ENCODE data around the gene CNTNAP2. TPM values are rescaled to one million over a fixed set of nuclear protein-coding genes. Genes with fewer than 3 reads are reported as not detected.

The CNTNAP2 gene
- total and polyA plus RNA-seq, 4 donors: 0.14 to 2.3 (median 1.1) TPM

- H3K4me1 ChIP-seq (ENCODE audit: control insufficient read depth in 4 of 4, insufficient read depth in 4 of 4, low read length in 3 of 4): no peaks in the 10 kb centered on the region
- no peak for DNase-seq (ENCODE audit: low spot score)
- H3K27me3 ChIP-seq (ENCODE audit: control insufficient read depth in 4 of 4, insufficient read depth in 4 of 4, low read length in 3 of 4): no peaks in the 10 kb centered on the region
- no peaks in the 10 kb centered on the region for H3K9me3 ChIP-seq (ENCODE audit: control insufficient read depth in 4 of 4, low read length in 3 of 4)
- H3K4me3 ChIP-seq (ENCODE audit: low read depth in 1 of 3, low read length in 3 of 3): no peak overlapping the region
- H3K9ac ChIP-seq (ENCODE audit: low read depth in 1 of 2, low read length in 2 of 2): no peak overlapping the region
- WGBS: 71% methylated on average over 5 of the region's 5 CpGs
- no peak overlapping the region for H3K27ac ChIP-seq (ENCODE audit: low read depth in 1 of 2, low read length in 2 of 2)
- no peak for TF ChIP-seq HNF4A (conservative IDR thresholded peaks at IDR 0.05)
- no peak for TF ChIP-seq TAF1 (conservative IDR thresholded peaks at IDR 0.05)
- no peak for TF ChIP-seq RXRA (IDR thresholded peaks at IDR 0.05)
- TF ChIP-seq RAD21 (IDR thresholded peaks at IDR 0.05): no peak
- TF ChIP-seq FOXA1 (IDR thresholded peaks at IDR 0.05): no peak
- TF ChIP-seq NR2F2 (IDR thresholded peaks at IDR 0.05): no peak
- no peaks in the 10 kb centered on the region for H3K36me3 ChIP-seq (ENCODE audit: control insufficient read depth in 4 of 4, insufficient read depth in 3 of 4, low read depth in 1 of 4, low read length in 3 of 4)
Measured at GRCh38 chr7:147968046-147968610, 1851.5 kb downstream of the CNTNAP2 start.

GRCh38 chr7:147971606-147972110 lies 1855.1 kb downstream of the CNTNAP2 start:
- no peak for DNase-seq (ENCODE audit: low spot score)
- Histone ChIP-seq H3K27ac (ENCODE audit: low read depth in 1 of 2, low read length in 2 of 2) (no peak overlapping the region), H3K9ac (ENCODE audit: low read depth in 1 of 2, low read length in 2 of 2) (no peak overlapping the region), H3K9me3 (ENCODE audit: control insufficient read depth in 4 of 4, low read length in 3 of 4) (no peaks in the 10 kb centered on the region), H3K4me3 (ENCODE audit: low read depth in 1 of 3, low read length in 3 of 3) (no peak overlapping the region), H3K36me3 (ENCODE audit: control insufficient read depth in 4 of 4, insufficient read depth in 3 of 4, low read depth in 1 of 4, low read length in 3 of 4) (no peaks in the 10 kb centered on the region), H3K27me3 (ENCODE audit: control insufficient read depth in 4 of 4, insufficient read depth in 4 of 4, low read length in 3 of 4) (no peaks in the 10 kb centered on the region), H3K4me1 (ENCODE audit: control insufficient read depth in 4 of 4, insufficient read depth in 4 of 4, low read length in 3 of 4) (no peaks in the 10 kb centered on the region)
- TF ChIP-seq SP1 (IDR thresholded peaks at IDR 0.05): no peak
- TF ChIP-seq, protein P1, sequence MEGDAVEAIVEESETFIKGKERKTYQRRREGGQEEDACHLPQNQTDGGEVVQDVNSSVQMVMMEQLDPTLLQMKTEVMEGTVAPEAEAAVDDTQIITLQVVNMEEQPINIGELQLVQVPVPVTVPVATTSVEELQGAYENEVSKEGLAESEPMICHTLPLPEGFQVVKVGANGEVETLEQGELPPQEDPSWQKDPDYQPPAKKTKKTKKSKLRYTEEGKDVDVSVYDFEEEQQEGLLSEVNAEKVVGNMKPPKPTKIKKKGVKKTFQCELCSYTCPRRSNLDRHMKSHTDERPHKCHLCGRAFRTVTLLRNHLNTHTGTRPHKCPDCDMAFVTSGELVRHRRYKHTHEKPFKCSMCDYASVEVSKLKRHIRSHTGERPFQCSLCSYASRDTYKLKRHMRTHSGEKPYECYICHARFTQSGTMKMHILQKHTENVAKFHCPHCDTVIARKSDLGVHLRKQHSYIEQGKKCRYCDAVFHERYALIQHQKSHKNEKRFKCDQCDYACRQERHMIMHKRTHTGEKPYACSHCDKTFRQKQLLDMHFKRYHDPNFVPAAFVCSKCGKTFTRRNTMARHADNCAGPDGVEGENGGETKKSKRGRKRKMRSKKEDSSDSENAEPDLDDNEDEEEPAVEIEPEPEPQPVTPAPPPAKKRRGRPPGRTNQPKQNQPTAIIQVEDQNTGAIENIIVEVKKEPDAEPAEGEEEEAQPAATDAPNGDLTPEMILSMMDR (IDR thresholded peaks at IDR 0.05; ENCODE audit: low read depth, low read length, missing input control): no peak
- TF ChIP-seq FOXA1 (IDR thresholded peaks at IDR 0.05): no peak
- TF ChIP-seq ATF3 (IDR thresholded peaks at IDR 0.05): no peak
- no peak for TF ChIP-seq EGR1 (IDR thresholded peaks at IDR 0.05; ENCODE audit: low read depth in 2 of 2)
- no peak for TF ChIP-seq JUND (IDR thresholded peaks at IDR 0.05)
- TF ChIP-seq FOXA2 (IDR thresholded peaks at IDR 0.05): no peak
- TF ChIP-seq RXRA (IDR thresholded peaks at IDR 0.05): no peak
- TF ChIP-seq NR2F2 (IDR thresholded peaks at IDR 0.05): no peak
- no peak for TF ChIP-seq RAD21 (IDR thresholded peaks at IDR 0.05)
- no peak for TF ChIP-seq GABPA (IDR thresholded peaks at IDR 0.05 in 1 of 2, conservative IDR thresholded peaks at IDR 0.05 in 1 of 2)
- no peak for TF ChIP-seq HNF4G (IDR thresholded peaks at IDR 0.05)
- no peak for TF ChIP-seq YY1 (IDR thresholded peaks at IDR 0.05)
- no peak for TF ChIP-seq TAF1 (conservative IDR thresholded peaks at IDR 0.05)
- TF ChIP-seq ZBTB33 (IDR thresholded peaks at IDR 0.05): no peak
- WGBS: 73% methylated on average over 2 of the region's 2 CpGs
